Measurements from ENCODE around the gene ACOT11. TPM values are rescaled to one million over a fixed set of nuclear protein-coding genes. Genes with fewer than 3 reads are reported as not detected.

ACOT11 gene
- total and polyA plus RNA-seq, 11 donors, result 33.2 to 69.3 (median 55.9) TPM

- H3K27ac ChIP-seq, result no peak overlapping the region
- intact Hi-C loops (cut with DNase I), result no loop called here
- ATAC-seq (no peak), DNase-seq (peak in 1 of 5 donors; percentile 14)
- peaks cover 0 to 9% (median 0%) of the 10 kb centered on the region in 12 donors for H3K4me1 ChIP-seq
- no peaks in the 10 kb centered on the region for H3K9me3 ChIP-seq
- TF ChIP-seq POLR2A (IDR thresholded peaks at IDR 0.05) (no peak), CTCF (IDR thresholded peaks at IDR 0.05) (no peak)
- no peaks in the 10 kb centered on the region for H3K27me3 ChIP-seq
- 73 to 79% (median 77%) methylated on average over 9 of the region's 9 CpGs for WGBS, 4 donors
- H3K36me3 ChIP-seq, result peaks cover 0 to 57% (median 28%) of the 10 kb centered on the region in 9 donors
- no peak overlapping the region for H3K4me3 ChIP-seq
Observed at GRCh38 chr1:54606096-54606989, 58.3 kb downstream of the ACOT11 start.

GRCh38 chr1:54606990-54607325, 58.9 kb downstream of the ACOT11 start:
- WGBS, 4 donors, result 83 to 97% (median 87%) methylated on average over 4 to 13 of the region's 13 CpGs
- peaks cover 0 to 54% (median 28%) of the 10 kb centered on the region in 9 donors for H3K36me3 ChIP-seq

GRCh38 chr1:54607821-54608565, 60.0 kb downstream of the ACOT11 start:
- Histone ChIP-seq H3K4me1 (peaks cover 0 to 9% (median 0%) of the 10 kb centered on the region in 12 donors), H3K27me3 (peaks cover 0 to 4% (median 0%) of the 10 kb centered on the region in 9 donors), H3K27ac (no peak overlapping the region), H3K36me3 (peaks cover 0 to 53% (median 25%) of the 10 kb centered on the region in 9 donors), H3K9me3 (no peaks in the 10 kb centered on the region), H3K4me3 (no peak overlapping the region)
- intact Hi-C loops (cut with DNase I), result no loop called here
- DNase-seq (peak in 1 of 5 donors; percentile 28), ATAC-seq (no peak)
- 70 to 83% (median 77%) methylated on average over 18 to 19 of the region's 19 CpGs for WGBS, 4 donors
- TF ChIP-seq POLR2A (IDR thresholded peaks at IDR 0.05), result no peak
- TF ChIP-seq CTCF (IDR thresholded peaks at IDR 0.05), result no peak

More at GRCh38 chr1:54606990-54607325, 58.9 kb downstream of the ACOT11 start:
- H3K4me1 ChIP-seq, result peaks cover 0 to 6% (median 0%) of the 10 kb centered on the region in 12 donors
- ATAC-seq (no peak), DNase-seq (peak in 1 of 5 donors; percentile 44)
- H3K4me3 ChIP-seq, result no peak overlapping the region
- intact Hi-C loops (cut with DNase I), result no loop called here
- H3K27ac ChIP-seq, result no peak overlapping the region
- peaks cover 0 to 4% (median 0%) of the 10 kb centered on the region in 9 donors for H3K27me3 ChIP-seq
- TF ChIP-seq POLR2A (IDR thresholded peaks at IDR 0.05) (no peak), CTCF (IDR thresholded peaks at IDR 0.05) (no peak)
- H3K9me3 ChIP-seq, result no peaks in the 10 kb centered on the region
